Cardiac septum (tissue), 1 donor: ENCODE data around the gene TNS1. TPM values are rescaled to one million over a fixed set of nuclear protein-coding genes. Genes with fewer than 3 reads are reported as not detected.
A peak's percentile ranks its signal among the peaks of the same experiment; 100 is the strongest.
"Not testable (repeated sequence)": the region's sequence is repeated elsewhere in the genome, so short reads cannot be mapped to it uniquely, and the experiment has no call there.

ENCODE experiments used
- DNase-seq: peaks from one replicate; pipeline ENCODE4 v3.0.0-alpha.2; 2020; ENCODE audit warnings: low spot score
- intact Hi-C: fragments of 100-400 bp; cut with DNase I; formaldehyde crosslinking; loops from one replicate; pipeline ENCODE4 v1.14.0; 2022
- long read RNA-seq: library from polyadenylated mRNA; unstranded; transcript quantifications from one replicate; pipeline ENCODE4 v2.0.0, GENCODE V29; 2021
- total RNA-seq: library from RNA; stranded (reverse); fragmentation: NEBNext Ultra II Directional; extraction: Animal tissue kit (Norgen Biotek cat#: 25700); gene quantifications from one replicate; pipeline ENCODE4 v1.2.1, GENCODE V29; 2021
- donor health status: DM: no; HTN: no; CAD: no.

Gene TNS1
- total RNA-seq = 870 TPM
- long read RNA-seq, transcript TNS1-217 (8 exons, 1,652 nt) = major isoform, 20 of 1,498 reads
- long read RNA-seq, partial matches to known transcripts = 783 of 1,498 reads
- long read RNA-seq, other reads (novel, unspliced or antisense) = 692 of 1,498 reads

- DNase-seq = no peak
- intact Hi-C loops = no loop called here
Measured at GRCh38 chr2:218002845-218003180, at the start of gene TNS1. Gene TNS1, minus strand, starts transcription at chr2:218002995. Its CDS starts 123 bp downstream, at chr2:218002872.

- no peak for DNase-seq
- intact Hi-C loops = no loop called here
Measured at GRCh38 chr2:218051903-218052302, 49.1 kb upstream of the TNS1 start.

- DNase-seq = no peak
- intact Hi-C loops = no loop called here
Measured at GRCh38 chr2:218047536-218048225, 44.9 kb upstream of the TNS1 start.

- intact Hi-C loops = no loop called here
- no peak for DNase-seq
Measured at GRCh38 chr2:218046238-218046637, 43.4 kb upstream of the TNS1 start.

- intact Hi-C loops, DNase-seq: not testable (repeated sequence)
Measured at GRCh38 chr2:218044599-218044998, 41.8 kb upstream of the TNS1 start.

- DNase-seq = peak; percentile 66
- intact Hi-C loops = no loop called here
Measured at GRCh38 chr2:218043701-218044109, 40.9 kb upstream of the TNS1 start.

GRCh38 chr2:218043100-218043499 lies 40.3 kb upstream of the TNS1 start:
- peak; percentile 10 for DNase-seq
- intact Hi-C loops = no loop called here

GRCh38 chr2:218041302-218042168 lies 38.7 kb upstream of the TNS1 start:
- intact Hi-C loops = no loop called here
- no peak for DNase-seq

- intact Hi-C loops = no loop called here
- no peak for DNase-seq
Measured at GRCh38 chr2:218040883-218041282, 38.1 kb upstream of the TNS1 start.

- intact Hi-C loops = no loop called here
- DNase-seq = no peak
Measured at GRCh38 chr2:218039171-218039570, 36.4 kb upstream of the TNS1 start.

GRCh38 chr2:218036371-218036770 lies 33.6 kb upstream of the TNS1 start:
- intact Hi-C loops = no loop called here
- DNase-seq = no peak

GRCh38 chr2:218035463-218036100 lies 32.8 kb upstream of the TNS1 start:
- intact Hi-C loops = loop anchor here (2.0 kb wide), 1 partner anchor 41 kb away; no protein-coding TSS in a partner anchor
- no peak for DNase-seq

GRCh38 chr2:218034497-218035213 lies 31.9 kb upstream of the TNS1 start:
- intact Hi-C loops = loop anchor here (2.0 kb wide), 1 partner anchor 40 kb away; no protein-coding TSS in a partner anchor
- DNase-seq = not testable (repeated sequence)

- intact Hi-C loops = loop anchor here (2.0 kb wide), 2 partner anchors 39 to 245 kb away; no protein-coding TSS in a partner anchor
- no peak for DNase-seq
Measured at GRCh38 chr2:218033590-218034496, 31.0 kb upstream of the TNS1 start.

- peak; percentile 38 for DNase-seq
- intact Hi-C loops = loop anchor here (2.0 kb wide), 1 partner anchor 244 kb away; no protein-coding TSS in a partner anchor
Measured at GRCh38 chr2:218033208-218033589, 30.4 kb upstream of the TNS1 start.

- peak; percentile 67 for DNase-seq
- intact Hi-C loops = loop anchor here (2.0 kb wide), 1 partner anchor 244 kb away; no protein-coding TSS in a partner anchor
Measured at GRCh38 chr2:218032336-218033171, 29.8 kb upstream of the TNS1 start.

- intact Hi-C loops = loop anchor here (2.0 kb wide), 1 partner anchor 243 kb away; no protein-coding TSS in a partner anchor
- DNase-seq = peak; percentile 56
Measured at GRCh38 chr2:218031771-218032257, 29.0 kb upstream of the TNS1 start.
